ENCODE results near the gene BTRC. TPM values are rescaled to one million over a fixed set of nuclear protein-coding genes. Genes with fewer than 3 reads are reported as not detected.

The BTRC gene
- total and polyA plus RNA-seq, 2 donors from 2014 or later: 6.7 to 18.0 TPM

GRCh38 chr10:101563497-101564040 is 209.6 kb downstream of the BTRC start:
- Histone ChIP-seq H3K36me3 (ENCODE audit: control insufficient read depth in 2 of 3, insufficient read depth in 3 of 3, low read length in 3 of 3) (no peaks in the 10 kb centered on the region), H3K4me3 (ENCODE audit: low read length in 3 of 3) (no peak overlapping the region), H3K4me1 (ENCODE audit: control insufficient read depth in 2 of 3, insufficient read depth in 2 of 3, low read depth in 1 of 3, low read length in 3 of 3) (peaks cover 0 to 7% (median 0%) of the 10 kb centered on the region in 3 donors), H3K9ac (ENCODE audit: low read length in 3 of 3) (no peak overlapping the region), H3K27me3 (ENCODE audit: control insufficient read depth, insufficient read depth, low read length) (peaks cover 4% of the 10 kb centered on the region), H3K27ac (ENCODE audit: low read depth in 2 of 2, low read length in 2 of 2) (no peak overlapping the region), H3K9me3 (ENCODE audit: control insufficient read depth in 2 of 3, insufficient read depth in 1 of 3, low read length in 3 of 3) (no peaks in the 10 kb centered on the region)
- FAIRE-seq (no peak), DNase-seq (peak in 1 of 5 donors; percentile 4)
- intact Hi-C loops (cut with DNase I): loop anchor here (10.0 kb wide), 1 partner anchor 349 kb away; no protein-coding TSS in a partner anchor
- TF ChIP-seq CTCF (IDR thresholded peaks at IDR 0.05; ENCODE audit: borderline replicate concordance, extremely low read depth, insufficient read depth): no peak

GRCh38 chr10:101564490-101564991 is 210.6 kb downstream of the BTRC start:
- DNase-seq: peak in 2 of 5 donors; percentile 8 to 54

DNA sequence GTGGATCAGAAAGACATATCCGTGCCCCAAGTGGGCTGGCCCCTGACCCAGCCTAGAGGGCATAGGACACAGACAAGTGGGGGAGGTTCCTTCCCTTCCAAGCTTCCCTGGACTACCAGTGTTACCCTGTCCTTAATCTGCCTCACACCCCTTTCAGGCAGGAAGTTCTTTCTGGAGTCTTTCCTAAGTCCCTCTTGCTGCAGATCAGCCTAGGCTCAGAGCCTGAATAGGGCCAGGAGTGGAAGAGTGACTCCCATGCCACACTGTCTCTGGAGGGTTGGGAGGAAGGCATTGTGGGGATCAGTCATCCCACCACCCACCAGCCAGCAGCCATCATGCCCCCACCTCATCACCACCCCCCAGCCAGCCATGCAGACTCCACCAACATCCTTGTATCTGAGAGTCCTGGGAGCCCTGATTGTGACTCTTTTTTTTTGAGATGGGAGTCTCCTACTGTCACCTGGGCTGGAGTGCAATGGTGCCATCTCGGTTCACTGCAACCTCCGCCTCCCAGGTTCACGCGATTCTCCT is 211.5 kb downstream of the BTRC start:
- Histone ChIP-seq H3K4me3 (ENCODE audit: low read length in 3 of 3) (no peak overlapping the region), H3K4me1 (ENCODE audit: control insufficient read depth in 2 of 3, insufficient read depth in 2 of 3, low read depth in 1 of 3, low read length in 3 of 3) (peaks cover 0 to 13% (median 6%) of the 10 kb centered on the region in 3 donors), H3K27ac (ENCODE audit: low read depth in 2 of 2, low read length in 2 of 2) (no peak overlapping the region), H3K9ac (ENCODE audit: low read length in 3 of 3) (no peak overlapping the region), H3K27me3 (ENCODE audit: control insufficient read depth, insufficient read depth, low read length) (peaks cover 4% of the 10 kb centered on the region), H3K9me3 (ENCODE audit: control insufficient read depth in 2 of 3, insufficient read depth in 1 of 3, low read length in 3 of 3) (no peaks in the 10 kb centered on the region), H3K36me3 (ENCODE audit: control insufficient read depth in 2 of 3, insufficient read depth in 3 of 3, low read length in 3 of 3) (no peaks in the 10 kb centered on the region)
- DNase-seq: peak in 1 of 5 donors; percentile 6
- no peak for TF ChIP-seq CTCF (IDR thresholded peaks at IDR 0.05; ENCODE audit: borderline replicate concordance, extremely low read depth, insufficient read depth)
- intact Hi-C loops (cut with DNase I): loop anchor here (10.0 kb wide), 1 partner anchor 351 kb away; no protein-coding TSS in a partner anchor
- no peak for FAIRE-seq

More at GRCh38 chr10:101564490-101564991, 210.6 kb downstream of the BTRC start:
- FAIRE-seq: no peak
- Histone ChIP-seq H3K4me1 (ENCODE audit: control insufficient read depth in 2 of 3, insufficient read depth in 2 of 3, low read depth in 1 of 3, low read length in 3 of 3) (peaks cover 0 to 7% (median under 1%) of the 10 kb centered on the region in 3 donors), H3K9me3 (ENCODE audit: control insufficient read depth in 2 of 3, insufficient read depth in 1 of 3, low read length in 3 of 3) (no peaks in the 10 kb centered on the region), H3K27ac (ENCODE audit: low read depth in 2 of 2, low read length in 2 of 2) (no peak overlapping the region), H3K36me3 (ENCODE audit: control insufficient read depth in 2 of 3, insufficient read depth in 3 of 3, low read length in 3 of 3) (no peaks in the 10 kb centered on the region), H3K27me3 (ENCODE audit: control insufficient read depth, insufficient read depth, low read length) (peaks cover 4% of the 10 kb centered on the region), H3K4me3 (ENCODE audit: low read length in 3 of 3) (no peak overlapping the region), H3K9ac (ENCODE audit: low read length in 3 of 3) (no peak overlapping the region)
- intact Hi-C loops (cut with DNase I): loop anchor here (10.0 kb wide), 1 partner anchor 350 kb away; no protein-coding TSS in a partner anchor
- TF ChIP-seq CTCF (IDR thresholded peaks at IDR 0.05; ENCODE audit: borderline replicate concordance, extremely low read depth, insufficient read depth): no peak

All from kidney (tissue), 14 donors.